GM12878 (cell line): ENCODE measurements around the gene SIAH2. TPM values are rescaled to one million over a fixed set of nuclear protein-coding genes. Genes with fewer than 3 reads are reported as not detected.

Experiments used
- ATAC-seq: fragments of 200-7000 bp; cut with Tn5 transposase; 3 replicates; pipeline ENCODE4 v1.9.1; 2020; ENCODE audit warnings: mild to moderate bottlenecking, moderate library complexity
- BruUV-seq: library from RNA; stranded (reverse); fragments of 400-500 nt; replicated peaks from 2 replicates; lab custom pipeline; 2021; lab: Mats Ljungman, UMichigan
- CTCF ChIA-PET: fragments of 300-600 bp; sonication (Branson Sonifier 250); formaldehyde crosslinking; extraction: SDS; loops from one replicate; lab custom pipeline; 2021; ENCODE audit warnings: inconsistent platforms; lab: Yijun Ruan, JAX
- POLR2A ChIA-PET: fragments of 350-600 bp; formaldehyde crosslinking; extraction: SDS; loops from one replicate; lab custom pipeline; 2021; ENCODE audit warnings: inconsistent platforms; lab: Charles Lee
- RAD21 ChIA-PET: fragments of 300-600 bp; sonication (Branson Sonifier 250); formaldehyde crosslinking; loops from one replicate; lab custom pipeline; 2023; ENCODE audit warnings: antibody characterized with exemption; ENCODE audit not compliant: unreplicated experiment; lab: Charles Lee
- SMC1A ChIA-PET: fragments of 300-600 bp; sonication (Branson Sonifier 250); formaldehyde crosslinking; loops from one replicate; lab custom pipeline; 2023; ENCODE audit not compliant: unreplicated experiment, uncharacterized antibody; lab: Charles Lee
- DNase-seq: peaks from one replicate; pipeline ENCODE4 v3.0.0-alpha.2; 2011; ENCODE audit warnings: low read depth, low spot score
- FAIRE-seq: peaks from 3 replicates; lab custom pipeline; 2011; peaks lifted over from hg19 to GRCh38; lab: Jason Lieb, UNC
- H2AFZ ChIP-seq: 2 replicates; pipeline ENCODE4 v1.6.0; 2011; ENCODE audit warnings: low read depth, low read length, control low read depth; ENCODE audit not compliant: control insufficient read depth
- H3K27ac ChIP-seq: 2 replicates; pipeline ENCODE4 v1.5.1; 2011; ENCODE audit warnings: control low read depth; ENCODE audit not compliant: control insufficient read depth, insufficient read depth
- H3K27me3 ChIP-seq, 2 experiments: replicated peaks in 1 of 2; 2 replicates each; pipeline versions ENCODE4 v1.6.0 to v1.6.1; 2011; ENCODE audit warnings: low read length in 1 of 2; ENCODE audit not compliant: control insufficient read depth in 2 of 2, insufficient read depth in 2 of 2
- H3K36me3 ChIP-seq, 2 experiments: 2 replicates each; pipeline ENCODE4 v1.5.1; 2011; ENCODE audit warnings: low read length in 1 of 2; ENCODE audit not compliant: control insufficient read depth in 2 of 2, insufficient read depth in 2 of 2
- H3K4me1 ChIP-seq: 2 replicates; pipeline ENCODE4 v1.6.1; 2011; ENCODE audit warnings: mild to moderate bottlenecking, low read length, moderate library complexity, mixed read lengths; ENCODE audit not compliant: control insufficient read depth, insufficient read depth
- H3K4me2 ChIP-seq: 2 replicates; pipeline ENCODE4 v1.6.0; 2011; ENCODE audit warnings: control low read depth; ENCODE audit not compliant: control insufficient read depth, insufficient read depth
- H3K4me3 ChIP-seq: fragments of 200-600 bp; sonication (generic); 2 replicates; pipeline ENCODE4 v1.5.1; 2016
- H3K79me2 ChIP-seq: 2 replicates; pipeline ENCODE4 v1.6.0; 2011; ENCODE audit warnings: low read length; ENCODE audit not compliant: control insufficient read depth, insufficient read depth
- H3K9ac ChIP-seq: 2 replicates; pipeline ENCODE4 v1.8.0; 2011; ENCODE audit warnings: low read length, control low read depth, mixed read lengths; ENCODE audit not compliant: control insufficient read depth, insufficient read depth
- H3K9me3 ChIP-seq: replicated peaks from 3 replicates; pipeline ENCODE4 v1.5.1; 2011; ENCODE audit warnings: mild to moderate bottlenecking, low read length; ENCODE audit not compliant: control insufficient read depth, insufficient read depth
- H4K20me1 ChIP-seq: 2 replicates; pipeline ENCODE4 v1.6.0; 2011; ENCODE audit not compliant: control insufficient read depth, insufficient read depth
- BMI1 ChIP-seq: fragments of 450-650 bp; IDR thresholded peaks from 2 replicates; pipeline ENCODE4 v1.6.1; 2016; ENCODE audit warnings: mild to moderate bottlenecking, moderate library complexity, borderline replicate concordance
- DPF2 ChIP-seq: fragments of 450-650 bp; IDR thresholded peaks from 2 replicates; pipeline ENCODE4 v1.6.1; 2017; ENCODE audit warnings: mild to moderate bottlenecking
- ESRRA ChIP-seq: IDR thresholded peaks from 2 replicates; pipeline ENCODE4 v1.6.1; 2012; ENCODE audit warnings: mild to moderate bottlenecking, low read length, improper control_type of control experiment
- ETV6 ChIP-seq, 2 experiments: fragments of 450-650 bp in 1 of 2; IDR thresholded peaks in 1 of 2; conservative IDR thresholded peaks in 1 of 2; 2 replicates each; pipeline ENCODE4 v1.6.1; 2014; ENCODE audit warnings: antibody characterized with exemption in 1 of 2, borderline replicate concordance in 1 of 2, low read depth in 1 of 2, mild to moderate bottlenecking in 1 of 2, moderate library complexity in 1 of 2
- IKZF1 ChIP-seq: fragments of 450-650 bp; conservative IDR thresholded peaks from 2 replicates; pipeline ENCODE4 v1.6.1; 2017; ENCODE audit warnings: antibody characterized with exemption, mild to moderate bottlenecking
- IKZF2 ChIP-seq, 2 experiments: fragments of 450-650 bp; IDR thresholded peaks; 2 replicates each; pipeline ENCODE4 v1.6.1; 2017; ENCODE audit warnings: mild to moderate bottlenecking in 2 of 2, moderate library complexity in 2 of 2
- NFIC ChIP-seq: IDR thresholded peaks from 2 replicates; pipeline ENCODE4 v1.6.1; 2012; ENCODE audit warnings: low read depth, mild to moderate bottlenecking, inconsistent platforms, low read length, moderate library complexity
- SMARCA5 ChIP-seq: fragments of 450-650 bp; IDR thresholded peaks from 2 replicates; pipeline ENCODE4 v1.6.1; 2017; ENCODE audit warnings: mild to moderate bottlenecking
- WGBS: methylation state at CpG from one replicate; pipeline ENCODE4 v1.1.6; 2016; ENCODE audit warnings: low lambda C conversion rate; ENCODE audit not compliant: insufficient replicate concordance, insufficient coverage; ENCODE audit errors: missing lambda C conversion rate; 5-methylcytosine and 5-hydroxymethylcytosine counted together
- in situ Hi-C: fragments of 300-500 bp; cut with MboI; formaldehyde crosslinking; loops from 9 replicates; pipeline ENCODE4 v1.14.3; 2018; ENCODE audit warnings: mixed read lengths
- intact Hi-C: fragments of 100-400 bp; cut with micrococcal nuclease; formaldehyde crosslinking; loops from one replicate; pipeline ENCODE4 v1.14.2; 2022; ENCODE audit not compliant: unreplicated experiment
- polyA plus RNA-seq, 11 experiments: library from polyadenylated mRNA; depleted of rRNA in 4 of 11; unstranded in 6 of 11; stranded (reverse) in 5 of 11; fragments of >200 nt; fragmentation: Nextera tagmentation in 4 of 11; fragmentation: Illumina TruSeq in 1 of 11; extraction: Ambion mirVana in 4 of 11; extraction: Trizol in 1 of 11; gene quantifications; 1 replicate in 1 of 11; 2 replicates in 10 of 11; pipeline versions ENCODE4 v1.2.1 to v1.2.3, GENCODE V29; 2011 to 2016; ENCODE audit warnings: inconsistent platforms in 2 of 11, missing spikeins in 2 of 11, low read depth in 1 of 11
- total RNA-seq, 4 experiments: library from RNA; depleted of rRNA in 3 of 4; stranded (reverse); fragments of >200 nt in 3 of 4; fragmentation: Illumina TruSeq in 1 of 4; extraction: Trizol in 1 of 4; gene quantifications; 2 replicates each; pipeline versions ENCODE4 v1.2.1 to v1.2.3, GENCODE V29; 2013 to 2021
- TF ChIP-seq, protein P1 (sequence below): fragments of 450-650 bp; IDR thresholded peaks from 2 replicates; pipeline ENCODE4 v1.6.1; 2017; ENCODE audit warnings: antibody characterized with exemption, mild to moderate bottlenecking, moderate library complexity

The SIAH2 gene
- total and polyA plus RNA-seq, 10 of the 15 experiments (the other 5 are each of a cell fraction or from before 2014, with no cell fraction given) = 3.3 to 51.5 (median 29.7) TPM

DNA sequence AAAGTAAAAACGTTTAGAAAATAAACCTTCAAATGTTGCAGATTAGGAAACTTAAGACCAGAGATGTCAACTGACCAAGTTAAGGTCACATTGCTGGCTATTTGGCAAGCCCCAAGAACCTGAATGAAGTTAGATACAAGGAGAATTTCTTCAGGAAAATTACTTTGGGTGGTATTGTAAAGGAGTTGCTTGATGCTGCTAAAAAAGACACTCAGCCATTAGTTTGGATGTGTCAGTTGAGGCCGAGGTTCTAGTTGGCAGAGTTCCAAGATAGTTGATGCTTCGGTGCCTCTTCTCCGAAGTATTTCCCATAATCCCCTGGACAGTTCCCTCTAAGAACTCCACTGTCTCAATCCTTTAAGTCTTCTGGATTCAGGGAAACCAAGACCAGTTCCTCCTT lies 24.3 kb downstream of the SIAH2 start:
- 57% methylated on average over 4 of the region's 4 CpGs for WGBS
- intact Hi-C loops (loop anchor here (2.0 kb wide), 1 partner anchor 22 kb away; no protein-coding TSS in a partner anchor), in situ Hi-C loops (no loop called here)
- peaks cover 24% of the 10 kb centered on the region for H3K79me2 ChIP-seq
- H3K27me3 ChIP-seq = no peaks in the 10 kb centered on the region
- TF ChIP-seq IKZF2 (IDR thresholded peaks at IDR 0.05) (0 out of 4 replicates have a peak, but pooled peaks of 1 of the 2 experiments have one; percentile 12), IKZF1 (0 out of 2 replicates have a peak, but pooled peaks have one; percentile 3), DPF2 (no peak)
- H3K9me3 ChIP-seq = no peaks in the 10 kb centered on the region
- H4K20me1 ChIP-seq = no peaks in the 10 kb centered on the region
- ChIA-PET RAD21 (interaction anchor here (0.6 to 1.8 kb wide), 10 partner anchors 9 to 156 kb away, joined by 3 to 30 read pairs (median 3); partner anchors contain the start of gene SIAH2), SMC1A (interaction anchor here (1.2 to 2.0 kb wide), 8 partner anchors 10 to 211 kb away, joined by 4 to 27 read pairs (median 6); no protein-coding TSS in a partner anchor), CTCF (interaction anchor here (0.6 to 1.6 kb wide), 5 partner anchors 17 to 194 kb away, joined by 3 to 14 read pairs (median 4); partner anchors contain the start of gene SIAH2), POLR2A (interaction anchor here (0.6 to 2.0 kb wide), 3 partner anchors 21 to 154 kb away, joined by 4 to 28 read pairs (median 8); partner anchors contain the start of gene SIAH2)
- DNase-seq = no peak
- no peak for FAIRE-seq
- no peak overlapping the region for H2AFZ ChIP-seq
- no peak for ATAC-seq
- no peak overlapping the region for H3K9ac ChIP-seq
- no peak overlapping the region; the same call in 1 of the 2 replicates for H3K4me2 ChIP-seq
- peaks cover 43% of the 10 kb centered on the region for H3K4me1 ChIP-seq
- peak overlapping the region; percentile 54 for H3K27ac ChIP-seq
- H3K36me3 ChIP-seq = peaks cover 2 to 8% of the 10 kb centered on the region in 2 experiments
- BruUV-seq = no TSS peak
- no peak overlapping the region for H3K4me3 ChIP-seq

DNA sequence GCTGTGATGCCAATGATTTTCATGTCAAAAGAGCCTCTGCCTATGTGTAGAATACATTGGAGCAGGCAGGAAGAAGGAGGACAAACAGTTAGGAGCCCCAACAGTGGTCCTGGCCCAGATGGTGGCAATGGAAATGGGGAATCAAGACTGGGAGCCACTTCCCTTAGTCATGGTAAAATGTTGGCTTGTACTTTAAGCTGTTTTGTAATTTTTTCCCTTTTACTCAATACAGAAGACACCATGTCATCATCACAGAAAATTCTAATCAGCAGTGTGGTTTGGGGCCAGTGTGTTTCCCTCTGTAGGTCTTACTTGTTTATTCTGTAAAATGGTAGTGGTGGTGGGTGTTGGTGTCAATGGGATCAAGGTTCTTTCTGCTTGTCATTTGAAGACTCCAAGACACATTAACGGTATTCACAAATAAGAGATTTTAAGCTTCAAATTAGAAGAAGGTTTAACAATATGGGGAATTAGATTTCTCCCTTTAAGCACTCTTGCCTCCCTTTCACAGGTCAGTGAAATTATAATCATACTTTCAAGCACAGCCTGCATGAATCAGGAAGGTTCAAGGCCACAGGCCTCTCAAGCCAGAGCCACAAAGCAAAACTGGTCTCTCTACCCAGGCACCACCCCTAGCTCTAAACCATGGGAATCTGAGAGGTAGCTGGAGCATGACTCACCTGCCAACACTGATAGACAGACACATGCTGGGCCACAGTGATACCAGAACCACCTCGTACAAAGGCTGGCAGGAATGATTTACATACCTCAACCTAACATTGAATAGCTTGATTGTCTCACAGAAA lies 24.9 kb downstream of the SIAH2 start:
- RAD21 ChIA-PET = interaction anchor here (0.6 to 1.8 kb wide), 11 partner anchors 8 to 155 kb away, joined by 3 to 30 read pairs (median 3); partner anchors contain the start of gene SIAH2
- H3K36me3 ChIP-seq = peaks cover 2 to 8% of the 10 kb centered on the region in 2 experiments
- no peaks in the 10 kb centered on the region for H4K20me1 ChIP-seq
- whole genome bisulfite sequencing = 21% methylated on average over 2 of the region's 2 CpGs
- no peak overlapping the region for H3K4me3 ChIP-seq
- no TSS peak for BruUV-seq
- CTCF ChIA-PET = interaction anchor here (0.6 to 1.6 kb wide), 8 partner anchors 9 to 194 kb away, joined by 3 to 14 read pairs (median 3); partner anchors contain the start of gene SIAH2
- H2AFZ ChIP-seq = no peak overlapping the region; the same call in 1 of the 2 replicates
- DNase-seq (peak; percentile 57), FAIRE-seq (peak; percentile 31), ATAC-seq (peak; percentile 64)
- POLR2A ChIA-PET = interaction anchor here (0.6 to 2.0 kb wide), 7 partner anchors 9 to 154 kb away, joined by 3 to 28 read pairs (median 5); partner anchors contain the start of genes ERICH6 and SIAH2
- peaks cover 39% of the 10 kb centered on the region for H3K4me1 ChIP-seq
- H3K27ac ChIP-seq = peak overlapping the region; percentile 54
- H3K9me3 ChIP-seq = no peaks in the 10 kb centered on the region
- H3K9ac ChIP-seq = no peak overlapping the region
- peaks cover 18% of the 10 kb centered on the region for H3K79me2 ChIP-seq
- intact Hi-C loops = loop anchor here (2.0 kb wide), 1 partner anchor 23 kb away; no protein-coding TSS in a partner anchor
- in situ Hi-C loops = no loop called here
- H3K4me2 ChIP-seq = no peak overlapping the region; the same call in 1 of the 2 replicates
- SMC1A ChIA-PET = interaction anchor here (0.6 to 2.0 kb wide), 9 partner anchors 10 to 210 kb away, joined by 3 to 27 read pairs (median 5); no protein-coding TSS in a partner anchor
- H3K27me3 ChIP-seq = no peaks in the 10 kb centered on the region
- TF ChIP-seq BMI1 (no peak), ETV6 (conservative IDR thresholded peaks at IDR 0.05 in 1 of 2, IDR thresholded peaks at IDR 0.05 in 1 of 2; ENCODE audit: borderline replicate concordance in 1 of 2, low read depth in 1 of 2) (no peak), ESRRA (no peak), NFIC (peak; percentile 14; the same call in 1 of the 2 replicates), SMARCA5 (no peak)
- TF ChIP-seq, protein P1, sequence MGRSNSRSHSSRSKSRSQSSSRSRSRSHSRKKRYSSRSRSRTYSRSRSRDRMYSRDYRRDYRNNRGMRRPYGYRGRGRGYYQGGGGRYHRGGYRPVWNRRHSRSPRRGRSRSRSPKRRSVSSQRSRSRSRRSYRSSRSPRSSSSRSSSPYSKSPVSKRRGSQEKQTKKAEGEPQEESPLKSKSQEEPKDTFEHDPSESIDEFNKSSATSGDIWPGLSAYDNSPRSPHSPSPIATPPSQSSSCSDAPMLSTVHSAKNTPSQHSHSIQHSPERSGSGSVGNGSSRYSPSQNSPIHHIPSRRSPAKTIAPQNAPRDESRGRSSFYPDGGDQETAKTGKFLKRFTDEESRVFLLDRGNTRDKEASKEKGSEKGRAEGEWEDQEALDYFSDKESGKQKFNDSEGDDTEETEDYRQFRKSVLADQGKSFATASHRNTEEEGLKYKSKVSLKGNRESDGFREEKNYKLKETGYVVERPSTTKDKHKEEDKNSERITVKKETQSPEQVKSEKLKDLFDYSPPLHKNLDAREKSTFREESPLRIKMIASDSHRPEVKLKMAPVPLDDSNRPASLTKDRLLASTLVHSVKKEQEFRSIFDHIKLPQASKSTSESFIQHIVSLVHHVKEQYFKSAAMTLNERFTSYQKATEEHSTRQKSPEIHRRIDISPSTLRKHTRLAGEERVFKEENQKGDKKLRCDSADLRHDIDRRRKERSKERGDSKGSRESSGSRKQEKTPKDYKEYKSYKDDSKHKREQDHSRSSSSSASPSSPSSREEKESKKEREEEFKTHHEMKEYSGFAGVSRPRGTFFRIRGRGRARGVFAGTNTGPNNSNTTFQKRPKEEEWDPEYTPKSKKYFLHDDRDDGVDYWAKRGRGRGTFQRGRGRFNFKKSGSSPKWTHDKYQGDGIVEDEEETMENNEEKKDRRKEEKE = no peak
